Limb (tissue), 2 donors: ENCODE results near the gene AQP3.
"Not testable (repeated sequence)": the region's sequence is repeated elsewhere in the genome, so short reads cannot be mapped to it uniquely, and the experiment has no call there.

Experiments
- DNase-seq, 2 donors: peaks; one replicate each; pipeline ENCODE4 v3.0.0-alpha.2; 2016; ENCODE audit errors: extremely low spot score in 2 of 2

The AQP3 gene

GRCh38 chr9:33415501-33416038 lies 31.8 kb downstream of the AQP3 start:
- peak in 1 of 2 donors; percentile 64 for DNase-seq

- DNase-seq, result no peak
Observed at GRCh38 chr9:33414889-33415500, 32.4 kb downstream of the AQP3 start.

- DNase-seq, result no peak
Observed at GRCh38 chr9:33414268-33414667, 33.1 kb downstream of the AQP3 start.

GRCh38 chr9:33408087-33408486 lies 39.3 kb downstream of the AQP3 start:
- DNase-seq, result no peak

GRCh38 chr9:33407061-33407460 lies 40.3 kb downstream of the AQP3 start:
- no peak for DNase-seq

- DNase-seq, result no peak
Observed at GRCh38 chr9:33404788-33405362, 42.5 kb downstream of the AQP3 start.

- DNase-seq, result no peak
Observed at GRCh38 chr9:33403941-33404787, 43.2 kb downstream of the AQP3 start.

GRCh38 chr9:33402371-33402770 lies 45.0 kb downstream of the AQP3 start, which contains the start of gene AQP7:
Gene AQP7 (minus strand): TSS chr9:33402568. CDS start chr9:33401262, 1,306 bp downstream.
- DNase-seq, result not testable (repeated sequence)

GRCh38 chr9:33401809-33402208 lies 45.6 kb downstream of the AQP3 start:
- not testable (repeated sequence) for DNase-seq

- not testable (repeated sequence) for DNase-seq
Observed at GRCh38 chr9:33399047-33399446, 48.3 kb downstream of the AQP3 start.

- not testable (repeated sequence) for DNase-seq
Observed at GRCh38 chr9:33397801-33398200, 49.6 kb downstream of the AQP3 start.

- not testable (repeated sequence) for DNase-seq
Observed at GRCh38 chr9:33395159-33395879, 52.1 kb downstream of the AQP3 start.

- not testable (repeated sequence) for DNase-seq
Observed at GRCh38 chr9:33393986-33394385, 53.4 kb downstream of the AQP3 start.

GRCh38 chr9:33393581-33393980 lies 53.8 kb downstream of the AQP3 start:
- no peak for DNase-seq

- not testable (repeated sequence) for DNase-seq
Observed at GRCh38 chr9:33392591-33393021, 54.8 kb downstream of the AQP3 start.
